GM18498 (cell line): Measurements from ENCODE around the gene KLF16.

Experiments used
- ATAC-seq: cut with Tn5 transposase; IDR thresholded peaks from one replicate; pipeline ENCODE4 v1.9.1; 2021; ENCODE audit warnings: mild to moderate bottlenecking, moderate library complexity; ENCODE audit not compliant: unreplicated experiment

KLF16 gene

DNA sequence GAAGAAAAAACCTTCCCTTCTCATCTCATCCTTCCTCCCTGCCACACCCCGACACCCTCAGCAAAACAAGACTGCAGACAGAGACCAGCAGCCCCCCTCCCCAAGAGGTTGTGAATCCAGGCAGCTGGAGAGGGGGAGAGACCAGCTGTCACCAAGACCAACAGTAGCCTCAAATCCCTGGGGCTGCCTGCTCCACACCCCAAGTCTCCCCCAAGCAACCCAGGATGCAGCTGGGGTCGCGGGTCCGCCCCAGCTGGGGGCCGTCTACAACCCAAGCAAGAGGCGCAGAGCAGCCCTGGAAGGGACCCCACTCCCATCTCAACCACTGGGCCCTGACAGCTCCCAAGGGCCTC, 7.1 kb downstream of the KLF16 start:
- ATAC-seq = no peak

GRCh38 chr19:1855828-1856255, 7.5 kb downstream of the KLF16 start:
- ATAC-seq = peak; percentile 8

DNA sequence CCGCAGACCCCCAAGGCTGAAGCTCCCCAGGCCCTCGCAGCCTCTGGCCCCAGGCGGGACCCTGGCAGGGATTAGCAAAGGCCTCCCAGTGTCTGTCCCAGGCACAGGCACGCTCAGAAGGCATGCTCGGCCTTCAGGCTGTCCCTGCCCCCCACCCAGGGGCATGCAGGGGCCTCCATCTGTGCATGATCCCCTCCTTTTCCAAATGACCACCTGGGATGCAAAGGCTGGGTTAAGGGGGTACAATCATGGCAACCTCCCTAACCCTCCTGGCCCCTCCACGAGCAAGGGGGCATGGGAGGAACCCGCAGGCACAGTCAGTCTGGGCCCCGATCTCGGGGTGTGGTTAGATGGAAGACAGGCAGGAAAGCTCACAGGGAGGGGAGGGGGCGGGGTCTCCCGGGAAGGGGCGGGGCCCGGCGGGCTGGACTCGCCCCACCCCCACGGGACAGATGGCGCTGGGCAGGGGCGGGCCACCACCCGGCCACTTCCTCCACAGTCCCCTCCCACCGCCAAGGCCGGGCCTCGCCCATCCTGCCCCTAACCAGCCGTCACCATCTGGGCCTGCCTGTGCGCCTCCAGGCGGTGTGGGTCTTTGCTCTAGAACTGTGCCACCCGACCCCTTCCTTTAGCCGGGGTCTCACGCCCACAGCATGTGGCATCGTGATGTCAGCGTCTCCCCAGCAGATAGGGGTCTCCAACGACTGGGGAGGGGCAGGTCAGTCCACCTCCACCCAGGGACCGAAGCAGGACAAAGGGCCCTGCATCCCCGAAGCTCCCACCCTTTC, 8.1 kb downstream of the KLF16 start:
- peak; percentile 56 for ATAC-seq

DNA sequence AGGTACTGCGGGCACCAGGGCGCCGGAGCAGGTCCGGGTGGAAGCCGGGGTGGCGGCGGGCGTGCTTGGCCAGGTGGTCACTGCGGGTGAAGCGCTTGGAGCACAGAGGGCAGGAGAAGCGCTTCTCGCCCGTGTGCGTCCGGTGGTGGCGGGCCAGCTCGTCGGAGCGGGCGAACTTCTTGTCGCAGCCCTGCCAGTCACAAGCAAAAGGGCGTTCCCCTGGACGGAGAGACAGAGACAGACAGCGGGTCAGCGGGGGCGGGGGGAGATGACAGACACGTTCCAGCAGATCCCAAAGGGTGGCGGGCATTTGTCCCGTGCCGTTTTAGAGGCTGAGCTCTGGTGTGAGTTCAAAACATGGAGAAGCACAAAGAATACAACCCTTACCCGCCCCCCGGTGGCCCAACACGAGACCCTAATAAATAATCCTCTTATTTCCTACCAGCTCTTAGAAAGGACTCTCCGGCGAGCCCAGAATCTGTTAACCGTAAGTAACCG, 8.8 kb downstream of the KLF16 start:
- ATAC-seq = no peak

DNA sequence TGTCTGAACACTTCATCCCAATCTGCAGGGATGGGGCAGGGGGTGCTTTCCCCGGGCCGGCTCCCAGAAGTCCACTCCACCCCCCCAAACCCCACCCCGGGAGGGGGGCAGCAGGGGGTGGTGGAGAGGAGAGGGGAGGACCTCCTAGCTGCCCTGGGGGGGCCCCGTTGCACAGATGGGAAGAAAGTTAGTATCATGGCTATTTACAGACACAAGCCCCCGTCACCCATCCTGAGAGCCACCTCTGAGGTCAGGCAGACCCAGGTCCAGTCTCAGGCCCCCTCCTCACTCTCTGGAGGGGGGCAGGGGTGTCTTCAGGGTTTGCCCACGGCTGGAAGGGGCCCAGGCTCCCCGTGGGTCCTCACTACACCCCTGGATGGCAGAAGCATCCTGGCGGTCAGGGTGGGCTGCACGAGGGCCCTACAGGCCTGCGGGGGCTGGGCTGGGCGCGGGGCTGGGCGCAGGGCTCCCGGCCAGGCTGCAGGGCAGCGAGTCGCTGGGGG, 9.3 kb downstream of the KLF16 start:
- ATAC-seq = no peak

GRCh38 chr19:1853295-1854038, 9.9 kb downstream of the KLF16 start:
- ATAC-seq = peak; percentile 26

GRCh38 chr19:1852581-1853128, 10.7 kb downstream of the KLF16 start:
- no peak for ATAC-seq

GRCh38 chr19:1851654-1852580, 11.5 kb downstream of the KLF16 start:
- no peak for ATAC-seq

GRCh38 chr19:1850809-1851653, 12.3 kb downstream of the KLF16 start:
- no peak for ATAC-seq

DNA sequence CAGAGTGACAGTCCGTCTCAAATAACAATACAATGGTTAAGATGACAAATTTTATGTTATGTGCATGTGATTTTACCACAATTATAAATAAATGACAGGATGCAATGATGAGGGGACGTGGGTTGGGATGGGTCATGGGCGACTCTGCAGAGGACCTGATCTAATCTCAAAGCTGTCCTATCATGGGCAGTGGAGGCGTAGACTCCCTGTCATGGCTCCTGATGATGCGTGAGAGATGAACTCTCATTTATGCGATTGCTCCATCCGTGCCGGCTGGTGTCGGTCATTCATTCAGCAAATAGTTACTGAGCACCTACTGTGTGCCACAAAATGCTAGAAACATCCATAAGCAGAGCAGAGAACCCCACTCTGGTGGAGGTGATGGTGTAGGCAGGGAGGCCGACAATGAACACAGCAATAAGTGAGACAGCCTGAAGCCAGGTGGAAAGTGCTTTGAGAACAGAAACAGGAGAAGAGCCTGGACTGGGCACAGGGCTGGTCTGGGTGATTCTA, 13.4 kb downstream of the KLF16 start:
- ATAC-seq = no peak

- no peak for ATAC-seq
These were observed 14.3 kb downstream of the KLF16 start for GRCh38 chr19:1849132-1849474.

DNA sequence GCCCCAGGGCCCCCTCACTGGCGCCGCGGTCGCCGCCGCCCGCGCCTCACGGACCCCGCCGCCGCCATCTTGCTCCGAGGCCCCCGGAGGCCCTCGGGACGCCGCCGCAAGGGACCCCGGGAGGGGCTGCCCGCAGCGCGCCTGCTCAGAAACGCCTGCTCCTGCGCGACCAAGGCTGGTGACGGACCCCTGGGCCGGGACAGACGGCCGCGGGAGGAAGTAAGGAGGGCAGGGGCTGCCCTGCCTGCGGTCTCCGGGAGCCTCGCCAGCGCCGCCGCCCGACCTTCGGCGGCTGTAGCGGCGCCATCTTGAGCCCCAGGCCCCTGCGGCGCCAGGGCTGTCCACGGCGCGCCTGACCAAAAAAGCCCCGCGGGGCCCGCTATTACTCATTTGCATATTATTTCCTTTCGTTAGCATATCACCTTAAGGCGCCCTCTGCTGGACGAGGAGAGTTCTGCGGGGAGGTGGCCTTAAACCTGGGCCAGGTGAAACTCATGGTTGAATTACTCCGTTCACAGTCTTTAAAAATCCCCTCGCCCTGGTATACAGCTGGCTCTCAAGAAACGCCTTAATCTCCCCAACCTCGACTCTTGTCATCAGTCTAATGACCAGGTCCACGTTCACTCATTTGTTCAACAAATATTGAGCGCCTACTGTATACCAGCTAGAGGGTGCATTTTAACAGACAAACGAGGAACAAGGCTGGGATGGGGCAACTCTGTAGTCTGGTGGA, 14.8 kb downstream of the KLF16 start, which contains the start of gene REXO1:
REXO1 (minus strand) TSS at position 85 of the 733 bp plus-strand sequence. CDS start 125 bp downstream, outside the sequence.
- ATAC-seq = peak; percentile 71

- ATAC-seq = peak; percentile 19
These were observed 15.5 kb downstream of the KLF16 start for GRCh38 chr19:1847684-1848398.

- ATAC-seq = no peak
These were observed 16.1 kb downstream of the KLF16 start for GRCh38 chr19:1847348-1847683.

- no peak for ATAC-seq
These were observed 16.7 kb downstream of the KLF16 start for GRCh38 chr19:1846517-1847204.

DNA sequence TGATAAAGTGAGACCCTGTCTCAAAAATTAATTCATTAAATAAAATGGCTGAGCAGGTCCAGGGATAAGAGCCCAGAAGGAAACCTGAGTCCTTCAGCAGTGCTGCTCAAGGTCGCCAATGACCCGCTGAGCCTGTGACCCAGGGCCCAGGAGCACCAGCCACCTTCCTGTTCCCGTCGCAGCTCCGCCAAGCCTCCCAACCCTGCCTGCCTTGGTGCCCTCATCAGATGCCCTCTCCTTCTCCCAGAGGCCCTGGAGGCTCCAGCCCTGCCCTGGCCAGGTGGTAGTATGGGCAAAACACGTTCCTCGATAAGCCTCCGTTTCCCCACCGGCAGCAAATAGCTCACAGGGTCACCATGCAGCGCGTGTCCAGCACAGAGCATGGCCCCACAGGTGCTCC, 17.7 kb downstream of the KLF16 start:
- ATAC-seq = no peak

DNA sequence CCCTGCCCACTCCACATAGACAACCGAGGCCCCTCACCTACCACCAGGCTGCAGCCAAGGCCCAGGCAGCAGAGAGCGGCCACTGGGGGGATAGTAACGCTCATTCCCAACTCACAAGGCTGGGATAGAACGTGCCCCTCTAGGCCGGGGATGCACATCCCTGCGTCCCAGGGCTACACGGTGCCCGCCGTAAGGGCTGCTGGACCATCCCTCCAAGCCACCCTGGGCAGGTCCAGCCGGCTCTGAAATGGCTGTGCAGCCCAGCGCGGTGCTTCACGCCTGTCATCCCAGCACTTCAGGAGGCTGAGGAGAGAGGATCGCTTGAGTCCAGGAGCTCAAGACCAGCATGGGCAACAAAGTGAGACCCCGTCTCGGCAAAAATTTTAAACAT, 18.3 kb downstream of the KLF16 start:
- no peak for ATAC-seq
